PC-9 (cell line): ENCODE results near the gene GEN1. TPM values are rescaled to one million over a fixed set of nuclear protein-coding genes. Genes with fewer than 3 reads are reported as not detected.

Experiments used
- BruUV-seq: library from RNA; stranded (reverse); fragments of 400-500 nt; replicated peaks from 2 replicates; lab custom pipeline; 2021; lab: Mats Ljungman, UMichigan
- CTCF ChIA-PET: fragments of 300-600 bp; sonication (Branson Sonifier 250); formaldehyde crosslinking; loops from one replicate; lab custom pipeline; 2022; ENCODE audit warnings: antibody characterized with exemption; lab: Charles Lee
- POLR2A ChIA-PET: fragments of 300-600 bp; sonication (Branson Sonifier 250); formaldehyde crosslinking; loops from one replicate; lab custom pipeline; 2022; ENCODE audit warnings: antibody characterized with exemption; ENCODE audit not compliant: unreplicated experiment; lab: Charles Lee
- DNase-seq, 2 experiments: peaks; one replicate each; pipeline versions ENCODE4 v3.0.0 to v3.0.0-alpha.2; 2015 to 2022; ENCODE audit warnings: mixed read lengths in 1 of 2
- H2AFZ ChIP-seq: fragments of 200-600 bp; sonication (generic); 2 replicates; pipeline ENCODE4 v1.8.1; 2017; ENCODE audit warnings: antibody characterized with exemption
- H3F3A ChIP-seq: fragments of 200-600 bp; sonication (generic); 2 replicates; pipeline ENCODE4 v1.8.1; 2017; ENCODE audit warnings: antibody characterized with exemption, mild to moderate bottlenecking, low read depth; ENCODE audit not compliant: insufficient read depth
- H3K27ac ChIP-seq: fragments of 200-600 bp; sonication (generic); 2 replicates; pipeline ENCODE4 v1.6.1; 2016; ENCODE audit warnings: mixed run types
- H3K27me3 ChIP-seq: fragments of 200-600 bp; sonication (generic); 2 replicates; pipeline ENCODE4 v1.6.1; 2016; ENCODE audit warnings: low read depth, mixed run types; ENCODE audit not compliant: insufficient read depth
- H3K36me3 ChIP-seq: fragments of 200-600 bp; sonication (generic); 2 replicates; pipeline ENCODE4 v1.6.1; 2016; ENCODE audit warnings: low read depth, mixed run types
- H3K4me1 ChIP-seq: fragments of 200-600 bp; sonication (generic); replicated peaks from 2 replicates; pipeline ENCODE4 v1.6.1; 2016; ENCODE audit warnings: mixed run types; ENCODE audit not compliant: insufficient read depth
- H3K4me2 ChIP-seq: fragments of 200-600 bp; sonication (generic); 2 replicates; pipeline ENCODE4 v1.6.1; 2017; ENCODE audit warnings: mixed run types
- H3K4me3 ChIP-seq: fragments of 200-600 bp; sonication (generic); 2 replicates; pipeline ENCODE4 v1.6.1; 2016; ENCODE audit warnings: mixed run types
- H3K79me2 ChIP-seq: fragments of 200-600 bp; sonication (generic); 2 replicates; pipeline ENCODE4 v1.6.1; 2017; ENCODE audit warnings: low read depth, mixed run types
- H3K9me2 ChIP-seq: fragments of 200-600 bp; sonication (generic); 2 replicates; pipeline ENCODE4 v1.8.1; 2017; ENCODE audit warnings: mild to moderate bottlenecking; ENCODE audit not compliant: insufficient read depth
- H3K9me3 ChIP-seq: fragments of 200-600 bp; sonication (generic); 2 replicates; pipeline ENCODE4 v1.8.1; 2016; ENCODE audit warnings: low read depth; ENCODE audit not compliant: insufficient read depth
- H4K20me1 ChIP-seq: fragments of 200-600 bp; sonication (generic); 2 replicates; pipeline ENCODE4 v1.8.1; 2017; ENCODE audit not compliant: insufficient read depth
- CTCF ChIP-seq: fragments of 200-600 bp; sonication (generic); conservative IDR thresholded peaks from 2 replicates; pipeline ENCODE4 v1.6.1; 2017; ENCODE audit warnings: mixed run types, antibody characterized with exemption, mild to moderate bottlenecking, moderate library complexity
- EZH2 ChIP-seq: fragments of 200-600 bp; sonication (generic); IDR thresholded peaks from 2 replicates; pipeline ENCODE4 v1.8.0; 2017; ENCODE audit warnings: antibody characterized with exemption, low read depth
- intact Hi-C: fragments of 100-400 bp; cut with micrococcal nuclease; formaldehyde crosslinking; loops from one replicate; pipeline ENCODE4 v1.10.0; 2022; ENCODE audit not compliant: unreplicated experiment
- total RNA-seq: library from RNA; stranded (reverse); gene quantifications from 2 replicates; pipeline ENCODE4 v1.2.3, GENCODE V29; 2021

GEN1 gene
- total RNA-seq, 1 experiment from 2014 or later, result 28.3 TPM

GRCh38 chr2:17772532-17772931 is 18.6 kb downstream of the GEN1 start:
- intact Hi-C loops, result no loop called here
- POLR2A ChIA-PET, result no interaction called here
- 0 out of 2 replicates have a peak, but pooled peaks cover 20% of the 10 kb centered on the region for H3K36me3 ChIP-seq

GRCh38 chr2:17780546-17780945 is 26.6 kb downstream of the GEN1 start:
- H3K9me2 ChIP-seq, result no peaks in the 10 kb centered on the region
- no peaks in the 10 kb centered on the region for H3K79me2 ChIP-seq
- no peak overlapping the region for H2AFZ ChIP-seq
- CTCF ChIA-PET, result no interaction called here
- no TSS peak for BruUV-seq
- no peaks in the 10 kb centered on the region for H3K27me3 ChIP-seq
- intact Hi-C loops, result no loop called here
- no peak overlapping the region for H3K4me2 ChIP-seq
- H3K27ac ChIP-seq, result no peak overlapping the region
- H3K4me3 ChIP-seq, result no peak overlapping the region
- H3K36me3 ChIP-seq, result peaks cover 19% of the 10 kb centered on the region; the same call in 1 of the 2 replicates
- H3K9me3 ChIP-seq, result peaks cover 8% of the 10 kb centered on the region
- no peak for TF ChIP-seq EZH2
- no peak for TF ChIP-seq CTCF
- no peak for DNase-seq
- POLR2A ChIA-PET, result no interaction called here
- H4K20me1 ChIP-seq, result no peaks in the 10 kb centered on the region
- H3K4me1 ChIP-seq, result no peaks in the 10 kb centered on the region
- peaks cover 6% of the 10 kb centered on the region; the same call in 1 of the 2 replicates for H3F3A ChIP-seq

More at GRCh38 chr2:17772532-17772931, 18.6 kb downstream of the GEN1 start:
- Histone ChIP-seq H3K27me3 (no peaks in the 10 kb centered on the region), H3K9me3 (no peaks in the 10 kb centered on the region), H3K79me2 (no peaks in the 10 kb centered on the region), H3K9me2 (no peaks in the 10 kb centered on the region), H3F3A (peaks cover 4% of the 10 kb centered on the region), H3K4me1 (no peaks in the 10 kb centered on the region), H3K4me2 (no peak overlapping the region), H4K20me1 (no peaks in the 10 kb centered on the region), H2AFZ (no peak overlapping the region), H3K4me3 (no peak overlapping the region), H3K27ac (no peak overlapping the region)
- CTCF ChIA-PET, result no interaction called here
- no peak for TF ChIP-seq EZH2
- no peak for TF ChIP-seq CTCF
- no TSS peak for BruUV-seq
- no peak for DNase-seq

GRCh38 chr2:17781482-17781881 is 27.5 kb downstream of the GEN1 start:
- Histone ChIP-seq H3K79me2 (no peaks in the 10 kb centered on the region), H3K9me2 (no peaks in the 10 kb centered on the region), H3K4me2 (no peak overlapping the region), H4K20me1 (no peaks in the 10 kb centered on the region), H3K27me3 (no peaks in the 10 kb centered on the region), H3K36me3 (peaks cover 19% of the 10 kb centered on the region; the same call in 1 of the 2 replicates), H3K27ac (no peak overlapping the region), H3K4me3 (no peak overlapping the region), H3K4me1 (no peaks in the 10 kb centered on the region), H2AFZ (no peak overlapping the region), H3K9me3 (peaks cover 8% of the 10 kb centered on the region), H3F3A (peaks cover 6% of the 10 kb centered on the region; the same call in 1 of the 2 replicates)
- ChIA-PET POLR2A (no interaction called here), CTCF (interaction anchor here (0.5 to 0.7 kb wide), 2 partner anchors 26 to 49 kb away, joined by 3 to 11 read pairs; no protein-coding TSS in a partner anchor)
- TF ChIP-seq EZH2, result no peak
- TF ChIP-seq CTCF, result no peak
- BruUV-seq, result no TSS peak
- intact Hi-C loops, result no loop called here
- DNase-seq, result no peak
